ENCODE measurements around the gene OGFR.
"Not testable (repeated sequence)": the region's sequence is repeated elsewhere in the genome, so short reads cannot be mapped to it uniquely, and the experiment has no call there.

OGFR gene

GRCh38 chr20:62841705-62842212 is 37.1 kb downstream of the OGFR start:
- Histone ChIP-seq H3K9me3 (ENCODE audit: severe bottlenecking) (no peaks in the 10 kb centered on the region), H3K4me3 (ENCODE audit: low read depth, low read length) (no peak overlapping the region), H3K27me3 (ENCODE audit: insufficient read depth, low read depth, severe bottlenecking) (no peaks in the 10 kb centered on the region), H3K36me3 (peaks cover 16% of the 10 kb centered on the region), H3K27ac (no peak overlapping the region)
- no peak for TF ChIP-seq CTCF (IDR thresholded peaks at IDR 0.05; ENCODE audit: low read depth, low read length)
- DNase-seq = no peak

- Histone ChIP-seq H3K4me3 (ENCODE audit: low read depth, low read length) (no peak overlapping the region), H3K27ac (no peak overlapping the region), H3K27me3 (ENCODE audit: insufficient read depth, low read depth, severe bottlenecking) (no peaks in the 10 kb centered on the region), H3K9me3 (ENCODE audit: severe bottlenecking) (no peaks in the 10 kb centered on the region), H3K36me3 (peaks cover 18% of the 10 kb centered on the region)
- DNase-seq = no peak
- no peak for TF ChIP-seq CTCF (IDR thresholded peaks at IDR 0.05; ENCODE audit: low read depth, low read length)
Observed at GRCh38 chr20:62843656-62844055, 39.0 kb downstream of the OGFR start.

GRCh38 chr20:62844182-62844581 is 39.5 kb downstream of the OGFR start:
- no peak overlapping the region for H3K27ac ChIP-seq
- H3K4me3 ChIP-seq (ENCODE audit: low read depth, low read length) = no peak overlapping the region
- H3K9me3 ChIP-seq (ENCODE audit: severe bottlenecking) = no peaks in the 10 kb centered on the region
- H3K27me3 ChIP-seq (ENCODE audit: insufficient read depth, low read depth, severe bottlenecking) = no peaks in the 10 kb centered on the region
- peaks cover 18% of the 10 kb centered on the region for H3K36me3 ChIP-seq
- DNase-seq = no peak
- no peak for TF ChIP-seq CTCF (IDR thresholded peaks at IDR 0.05; ENCODE audit: low read depth, low read length)

GRCh38 chr20:62845416-62846160 is 41.0 kb downstream of the OGFR start:
- no peak overlapping the region for H3K4me3 ChIP-seq (ENCODE audit: low read depth, low read length)
- no peak for DNase-seq
- H3K27ac ChIP-seq = no peak overlapping the region
- H3K9me3 ChIP-seq (ENCODE audit: severe bottlenecking) = no peaks in the 10 kb centered on the region
- H3K36me3 ChIP-seq = peaks cover 28% of the 10 kb centered on the region
- no peak for TF ChIP-seq CTCF (IDR thresholded peaks at IDR 0.05; ENCODE audit: low read depth, low read length)
- H3K27me3 ChIP-seq (ENCODE audit: insufficient read depth, low read depth, severe bottlenecking) = no peaks in the 10 kb centered on the region

GRCh38 chr20:62846166-62846890 is 41.7 kb downstream of the OGFR start:
- no peak for TF ChIP-seq CTCF (IDR thresholded peaks at IDR 0.05; ENCODE audit: low read depth, low read length)
- H3K27me3 ChIP-seq (ENCODE audit: insufficient read depth, low read depth, severe bottlenecking) = no peaks in the 10 kb centered on the region
- no peak overlapping the region for H3K27ac ChIP-seq
- H3K4me3 ChIP-seq (ENCODE audit: low read depth, low read length) = no peak overlapping the region
- no peak for DNase-seq
- peaks cover 31% of the 10 kb centered on the region for H3K36me3 ChIP-seq
- no peaks in the 10 kb centered on the region for H3K9me3 ChIP-seq (ENCODE audit: severe bottlenecking)

GRCh38 chr20:62848917-62849316 is 44.3 kb downstream of the OGFR start:
- DNase-seq; H3K4me3 ChIP-seq (ENCODE audit: low read depth, low read length); H3K9me3 ChIP-seq (ENCODE audit: severe bottlenecking); H3K27ac ChIP-seq; H3K27me3 ChIP-seq (ENCODE audit: insufficient read depth, low read depth, severe bottlenecking): not testable (repeated sequence)
- peaks cover 52% of the 10 kb centered on the region for H3K36me3 ChIP-seq
